ENCODE data around the gene ZNF776.
"Not testable (repeated sequence)": the region's sequence is repeated elsewhere in the genome, so short reads cannot be mapped to it uniquely, and the experiment has no call there.

Gene ZNF776

GRCh38 chr19:57746580-57747471 lies at the start of gene ZNF776:
TSS of gene ZNF776 (plus strand) at chr19:57746815. CDS start at chr19:57747059, 244 bp downstream.
- peak; percentile 94 for DNase-seq

- DNase-seq = no peak
These were observed 45.0 kb upstream of the ZNF776 start for GRCh38 chr19:57701625-57702024.

GRCh38 chr19:57706346-57706745 lies 40.3 kb upstream of the ZNF776 start:
- no peak for DNase-seq

- no peak for DNase-seq
These were observed 37.8 kb upstream of the ZNF776 start, which contains the start of gene ZNF154 for GRCh38 chr19:57708641-57709361. TSS of gene ZNF154 (minus strand) at chr19:57709204. CDS start at chr19:57708971, 233 bp downstream.

- no peak for DNase-seq
These were observed 37.0 kb upstream of the ZNF776 start for GRCh38 chr19:57709616-57710015.

- DNase-seq = no peak
These were observed 34.4 kb upstream of the ZNF776 start for GRCh38 chr19:57712222-57712621.

- DNase-seq = no peak
These were observed 27.2 kb upstream of the ZNF776 start for GRCh38 chr19:57719424-57719823.

GRCh38 chr19:57719901-57720519 lies 26.6 kb upstream of the ZNF776 start:
- no peak for DNase-seq

GRCh38 chr19:57720878-57721277 lies 25.7 kb upstream of the ZNF776 start:
- no peak for DNase-seq

GRCh38 chr19:57738320-57738719 lies 8.3 kb upstream of the ZNF776 start:
- DNase-seq = not testable (repeated sequence)

- DNase-seq = not testable (repeated sequence)
These were observed 7.8 kb upstream of the ZNF776 start for GRCh38 chr19:57738770-57739169.

- DNase-seq = no peak
These were observed 825 bp downstream of the ZNF776 start for GRCh38 chr19:57747472-57747807.

- no peak for DNase-seq
These were observed 1.4 kb downstream of the ZNF776 start for GRCh38 chr19:57748029-57748428.

- DNase-seq = no peak
These were observed 7.6 kb downstream of the ZNF776 start for GRCh38 chr19:57754091-57754673.

GRCh38 chr19:57755031-57755430 lies 8.4 kb downstream of the ZNF776 start:
- no peak for DNase-seq

- no peak for DNase-seq
These were observed 11.3 kb downstream of the ZNF776 start for GRCh38 chr19:57757941-57758340.

- no peak for DNase-seq
These were observed 12.5 kb downstream of the ZNF776 start for GRCh38 chr19:57759096-57759495.

- peak; percentile 87 for DNase-seq
These were observed 22.9 kb downstream of the ZNF776 start, which contains the start of gene ZNF586 for GRCh38 chr19:57769345-57770131. TSS of gene ZNF586 (plus strand) at chr19:57769676. CDS start at chr19:57769843, 167 bp downstream.

GRCh38 chr19:57771417-57771816 lies 24.8 kb downstream of the ZNF776 start:
- DNase-seq = no peak

GRCh38 chr19:57773488-57773887 lies 26.9 kb downstream of the ZNF776 start:
- no peak for DNase-seq

- DNase-seq = no peak
These were observed 30.2 kb downstream of the ZNF776 start for GRCh38 chr19:57776764-57777296.

- no peak for DNase-seq
These were observed 31.7 kb downstream of the ZNF776 start for GRCh38 chr19:57778336-57778735.
